Activated T-cell treated with anti-CD3 and anti-CD28 coated beads for 4 hours (primary cell): Measurements from ENCODE around the gene FOXK2.

Experiments used
- DNase-seq: peaks from one replicate; pipeline ENCODE4 v3.0.0-alpha.2; 2020

Gene FOXK2

GRCh38 chr17:82518826-82519810 is at the start of gene FOXK2:
Gene FOXK2 (plus strand): TSS chr17:82519732. CDS start chr17:82519889, 157 bp downstream.
- DNase-seq = peak; percentile 91

DNA sequence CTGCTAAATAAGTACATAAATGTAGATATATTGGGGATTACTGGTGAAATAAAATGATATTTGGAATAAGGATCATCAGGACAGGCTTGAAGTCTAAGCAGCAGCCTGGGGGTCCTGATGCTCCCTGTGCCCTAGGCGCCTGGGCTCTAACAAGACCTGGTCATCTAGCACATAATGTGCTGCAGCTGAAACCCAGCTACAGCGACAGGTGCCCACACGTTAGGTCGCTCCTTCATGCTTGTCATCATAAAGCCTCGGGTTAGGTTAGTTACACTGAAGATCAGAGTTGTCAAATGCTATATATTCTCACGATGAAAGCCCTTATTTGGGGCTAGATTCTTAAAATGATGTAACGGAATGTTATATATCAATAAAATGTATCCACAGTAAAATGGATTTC is 49.5 kb upstream of the FOXK2 start:
- no peak for DNase-seq

- no peak for DNase-seq
Observed at GRCh38 chr17:82474223-82475010, 45.1 kb upstream of the FOXK2 start.

- DNase-seq = no peak
Observed at GRCh38 chr17:82475458-82475857, 44.1 kb upstream of the FOXK2 start.

DNA sequence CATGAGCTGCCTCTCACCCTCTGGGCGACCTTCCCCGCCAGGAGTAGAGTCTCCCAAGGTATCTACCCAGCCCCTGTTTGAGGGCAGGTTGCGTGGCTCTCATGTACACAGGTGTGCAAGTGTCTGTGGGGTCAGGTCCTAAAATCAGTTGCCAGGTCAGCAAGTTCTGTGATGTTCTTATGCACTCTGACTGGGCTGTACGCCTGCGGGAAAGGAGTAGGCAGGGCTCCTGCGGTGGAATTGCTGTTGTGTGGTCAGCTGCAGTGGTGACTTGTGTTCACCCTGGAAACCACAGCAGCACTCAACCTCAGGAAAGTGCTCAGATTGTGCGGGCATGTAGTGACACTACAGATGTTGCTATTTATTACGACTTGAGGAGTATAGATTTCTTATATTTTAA is 41.6 kb upstream of the FOXK2 start:
- DNase-seq = no peak

GRCh38 chr17:82479602-82480001 is 39.9 kb upstream of the FOXK2 start:
- no peak for DNase-seq

DNA sequence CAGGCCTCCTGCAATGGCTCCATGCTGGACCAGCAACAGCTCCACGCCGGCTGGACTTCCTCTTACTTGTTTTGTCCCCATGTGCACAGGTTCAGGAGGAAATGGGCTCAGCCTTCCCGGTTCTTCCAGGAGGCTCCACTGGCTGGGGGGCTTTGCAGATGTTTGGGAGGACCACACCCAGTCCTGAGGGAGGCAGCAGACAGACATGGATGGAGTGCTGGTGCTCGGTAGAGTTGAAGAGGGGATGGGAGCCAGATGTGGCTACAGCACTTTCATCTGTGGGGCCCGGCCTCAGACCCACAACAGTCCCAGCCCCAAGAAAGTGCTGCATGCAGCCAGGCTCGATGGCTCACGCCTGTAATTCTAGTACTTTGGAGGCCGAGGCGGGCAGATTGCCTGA is 39.2 kb upstream of the FOXK2 start:
- no peak for DNase-seq

- no peak for DNase-seq
Observed at GRCh38 chr17:82483204-82483660, 36.3 kb upstream of the FOXK2 start.

DNA sequence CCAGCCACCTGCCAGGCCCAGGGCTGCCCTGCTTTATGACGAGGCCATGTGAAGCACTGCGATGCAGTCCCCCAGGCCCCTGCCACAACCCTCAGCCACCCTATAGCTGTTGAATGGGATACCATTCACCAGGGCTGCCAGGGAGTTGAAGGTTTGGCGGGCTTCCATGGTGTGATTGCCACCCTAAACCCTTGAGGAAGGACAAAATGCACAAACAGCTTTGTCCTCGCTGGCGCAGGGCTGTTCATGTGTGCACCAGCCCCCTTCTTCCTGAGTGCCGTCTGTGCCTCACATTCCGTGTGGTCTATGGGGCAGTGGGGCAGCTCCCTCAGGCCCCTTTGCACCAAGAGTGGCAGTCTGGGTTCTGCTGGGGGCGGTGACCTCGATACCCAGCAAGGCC is 35.7 kb upstream of the FOXK2 start:
- DNase-seq = no peak

DNA sequence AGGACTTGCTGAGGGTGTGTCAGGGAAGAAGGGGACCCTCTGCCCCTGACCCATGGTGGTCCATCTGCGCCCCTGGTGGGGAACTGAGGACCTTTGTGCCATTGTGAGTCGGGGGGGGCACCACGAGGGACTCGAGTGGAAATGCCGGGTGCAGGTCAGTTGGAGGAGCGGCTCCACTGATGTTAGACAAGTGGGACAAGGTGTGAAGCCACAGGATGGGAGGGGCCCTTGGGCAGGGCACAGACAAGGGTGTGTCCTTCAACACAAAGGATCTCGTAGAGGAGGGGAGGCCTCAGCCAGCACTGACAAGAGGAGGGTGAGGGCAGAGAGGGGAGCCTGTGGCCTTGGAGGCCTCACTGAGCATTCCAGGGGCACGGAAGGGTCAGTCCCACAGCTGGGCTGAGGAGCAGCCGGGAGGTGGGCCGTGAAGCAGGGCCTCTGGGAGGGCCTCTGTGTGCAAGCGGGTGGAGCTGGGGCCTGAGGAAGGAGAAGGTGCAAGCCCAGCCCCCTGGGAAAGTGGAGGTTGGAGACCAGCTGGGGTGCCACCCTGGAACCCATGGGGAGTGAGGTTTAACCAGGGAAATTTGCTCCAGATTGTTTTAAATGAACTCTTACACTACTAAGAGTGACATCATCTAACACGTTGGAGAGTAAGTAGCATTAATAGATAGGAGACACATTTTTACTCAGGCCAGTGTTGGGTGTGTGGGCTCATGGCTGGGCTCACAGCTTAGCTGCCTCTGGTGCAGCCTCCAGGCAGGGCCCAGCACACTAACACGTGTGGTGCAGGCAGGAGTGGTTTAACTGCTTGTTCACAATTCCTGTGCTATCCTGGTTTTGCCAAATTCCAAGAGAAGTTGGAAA is 33.1 kb upstream of the FOXK2 start:
- DNase-seq = no peak

DNA sequence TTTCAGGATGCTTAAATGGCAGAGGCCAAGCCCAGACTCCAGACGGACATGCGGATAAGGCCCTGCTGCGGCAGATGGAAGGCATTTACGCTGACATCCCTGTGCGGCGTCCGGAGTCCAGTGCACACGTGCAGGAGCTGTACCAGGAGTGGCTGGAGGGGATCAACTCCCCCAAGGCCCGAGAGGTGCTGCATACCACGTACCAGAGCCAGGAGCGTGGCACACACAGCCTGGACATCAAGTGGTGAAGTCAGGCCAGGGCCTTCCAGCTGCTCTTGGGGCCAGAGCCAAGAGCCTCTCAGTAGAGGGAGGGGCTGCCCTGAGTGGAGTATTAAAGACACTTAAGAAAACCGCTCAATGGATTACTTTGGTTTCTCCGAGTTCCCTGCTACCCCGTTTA is 31.6 kb upstream of the FOXK2 start:
- no peak for DNase-seq

DNA sequence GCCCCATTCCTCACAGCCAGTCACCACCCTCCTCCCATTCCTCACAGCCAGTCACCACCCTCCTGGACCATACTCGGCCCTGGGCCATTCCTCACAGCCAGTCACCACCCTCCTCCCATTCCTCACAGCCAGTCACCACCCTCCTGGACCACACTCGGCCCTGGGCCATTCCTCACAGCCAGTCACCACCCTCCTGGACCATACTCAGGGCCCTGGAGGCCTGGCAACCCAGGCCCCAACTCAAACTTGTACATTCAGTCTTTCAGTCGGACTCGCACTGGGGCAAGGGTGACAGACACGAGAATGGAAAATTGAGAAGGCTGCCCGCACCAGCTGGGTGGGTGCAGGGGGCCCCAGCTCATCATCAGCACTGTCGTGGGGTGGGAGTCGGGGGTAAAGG is 30.4 kb upstream of the FOXK2 start:
- DNase-seq = no peak

- no peak for DNase-seq
Observed at GRCh38 chr17:82489851-82490511, 29.6 kb upstream of the FOXK2 start.

- no peak for DNase-seq
Observed at GRCh38 chr17:82490512-82491195, 28.9 kb upstream of the FOXK2 start.

DNA sequence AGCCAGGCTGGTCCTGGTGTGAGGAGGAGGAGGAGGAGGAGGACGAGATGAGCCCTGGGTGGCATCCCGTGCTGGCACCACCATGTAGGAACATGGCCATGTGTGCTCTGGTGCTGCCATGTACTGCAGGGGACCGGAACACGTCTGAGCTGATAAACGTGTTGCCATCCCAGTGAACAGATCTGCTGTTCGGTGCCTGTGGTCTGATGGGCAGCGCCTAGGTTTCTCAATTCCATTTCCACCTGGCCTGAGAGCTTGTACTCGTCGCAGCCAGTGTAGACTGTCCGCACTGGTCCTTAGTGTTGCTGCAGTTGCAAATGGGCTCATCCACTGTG is 28.4 kb upstream of the FOXK2 start:
- DNase-seq = no peak

DNA sequence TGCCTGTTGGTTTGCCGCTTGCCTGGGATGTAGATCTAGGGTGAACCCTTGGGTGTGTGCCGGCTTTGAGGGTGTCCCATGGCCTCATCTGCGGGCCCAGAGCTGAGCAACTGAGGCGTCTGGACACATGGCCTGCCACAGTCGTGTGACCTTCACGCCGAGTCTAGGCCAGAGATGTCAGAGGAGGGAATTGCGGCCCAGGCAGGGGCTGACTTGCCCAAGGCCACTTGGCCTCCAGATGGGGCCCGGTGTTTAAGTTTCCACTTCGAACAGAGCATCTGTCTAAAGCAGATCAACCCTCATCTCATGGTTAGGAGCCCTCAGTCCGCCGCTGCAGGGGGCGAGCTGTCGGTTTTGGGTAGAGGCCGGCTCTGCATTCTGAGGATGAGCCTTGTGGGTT is 28.0 kb upstream of the FOXK2 start:
- DNase-seq = no peak

DNA sequence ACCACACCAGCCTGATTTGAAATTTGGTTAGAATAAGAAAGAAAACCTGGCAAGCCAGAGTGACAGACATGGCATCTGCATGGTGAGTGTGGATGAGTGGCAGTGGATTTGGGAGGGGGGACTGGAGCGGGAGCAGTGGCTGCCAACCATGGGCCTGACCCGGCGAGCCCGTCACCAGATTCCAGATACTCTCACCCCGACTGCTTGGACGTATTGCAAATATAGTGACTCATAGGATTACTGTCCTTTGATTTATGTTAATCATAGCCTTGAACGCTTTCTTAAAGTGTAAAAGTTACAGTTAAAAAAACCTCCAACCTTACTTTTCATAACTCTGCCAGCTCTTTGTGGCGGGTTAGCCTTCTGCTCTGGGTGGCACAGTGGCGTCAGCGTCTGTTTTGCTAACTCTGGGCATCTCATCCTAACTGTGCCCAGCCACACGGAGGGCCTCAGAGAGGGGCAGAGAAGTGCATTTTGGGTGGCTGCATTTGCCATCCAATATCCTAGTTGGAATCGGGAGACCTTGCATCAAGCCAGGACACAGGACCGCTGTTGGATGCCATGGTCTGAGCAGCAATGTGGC is 26.8 kb upstream of the FOXK2 start:
- no peak for DNase-seq

DNA sequence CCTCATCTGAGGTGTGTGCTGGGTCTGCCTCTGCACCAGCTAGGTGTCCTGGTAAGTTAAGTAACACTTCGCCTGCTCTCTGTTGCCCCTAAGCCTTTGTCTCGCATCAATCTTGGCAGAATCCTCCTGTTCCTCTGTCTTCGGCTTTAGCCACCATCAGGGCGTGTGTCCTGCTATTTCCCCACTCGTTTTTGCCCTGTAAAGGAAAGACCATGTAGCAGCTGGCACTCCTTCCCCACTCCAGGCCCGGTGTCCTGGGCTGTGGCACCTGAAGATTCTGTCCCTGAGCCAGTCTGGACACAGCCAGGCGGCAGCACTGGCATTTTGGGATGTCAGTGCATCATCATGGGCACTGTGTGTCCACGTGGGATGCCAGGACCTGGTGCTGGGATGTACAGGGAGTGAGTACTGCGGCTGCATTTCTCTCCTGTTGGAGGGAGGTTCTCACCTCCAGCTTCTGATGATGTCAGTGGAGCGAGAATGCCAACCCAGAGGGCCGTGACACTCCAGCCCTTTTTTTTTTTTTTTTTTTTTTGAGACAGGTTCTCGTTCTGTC is 26.2 kb upstream of the FOXK2 start:
- no peak for DNase-seq

DNA sequence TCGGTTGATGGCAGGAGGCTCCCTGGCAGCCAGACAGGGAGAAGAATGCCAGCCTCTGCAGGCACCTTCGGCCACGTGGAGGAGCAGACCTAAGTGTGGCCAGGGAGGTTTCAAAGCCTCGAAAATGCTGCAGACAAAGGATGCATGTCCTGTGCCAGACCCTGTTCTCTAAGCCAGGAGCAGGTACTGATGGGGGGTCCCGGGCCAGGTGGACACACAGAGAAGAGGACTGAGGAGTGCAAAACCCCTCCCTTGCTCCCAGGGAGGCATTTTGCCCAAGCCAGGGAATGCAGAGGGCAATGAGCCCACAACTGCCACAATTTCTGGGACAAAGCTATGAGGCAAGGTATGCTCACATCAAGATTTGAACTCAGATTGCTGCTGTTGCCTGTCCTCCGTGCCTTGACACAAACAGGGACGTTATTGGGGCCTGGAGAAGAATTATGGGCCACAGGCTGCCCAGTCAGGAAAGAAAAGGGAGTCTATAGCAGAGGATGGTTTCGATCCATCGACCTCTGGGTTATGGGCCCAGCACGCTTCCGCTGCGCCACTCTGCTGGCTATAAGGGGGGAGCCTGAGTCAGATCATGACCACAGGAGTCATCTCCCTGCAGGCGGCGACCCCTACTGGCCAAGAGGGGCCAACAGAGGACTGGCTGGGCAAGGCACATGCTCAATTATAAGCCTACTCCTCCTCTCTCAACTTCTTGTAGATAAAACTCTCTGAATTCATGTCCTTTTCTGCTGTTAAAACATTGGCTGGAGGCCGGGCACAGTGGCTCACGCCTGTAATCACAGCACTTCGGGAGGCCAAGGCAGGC is 25.1 kb upstream of the FOXK2 start:
- DNase-seq = peak; percentile 76

DNA sequence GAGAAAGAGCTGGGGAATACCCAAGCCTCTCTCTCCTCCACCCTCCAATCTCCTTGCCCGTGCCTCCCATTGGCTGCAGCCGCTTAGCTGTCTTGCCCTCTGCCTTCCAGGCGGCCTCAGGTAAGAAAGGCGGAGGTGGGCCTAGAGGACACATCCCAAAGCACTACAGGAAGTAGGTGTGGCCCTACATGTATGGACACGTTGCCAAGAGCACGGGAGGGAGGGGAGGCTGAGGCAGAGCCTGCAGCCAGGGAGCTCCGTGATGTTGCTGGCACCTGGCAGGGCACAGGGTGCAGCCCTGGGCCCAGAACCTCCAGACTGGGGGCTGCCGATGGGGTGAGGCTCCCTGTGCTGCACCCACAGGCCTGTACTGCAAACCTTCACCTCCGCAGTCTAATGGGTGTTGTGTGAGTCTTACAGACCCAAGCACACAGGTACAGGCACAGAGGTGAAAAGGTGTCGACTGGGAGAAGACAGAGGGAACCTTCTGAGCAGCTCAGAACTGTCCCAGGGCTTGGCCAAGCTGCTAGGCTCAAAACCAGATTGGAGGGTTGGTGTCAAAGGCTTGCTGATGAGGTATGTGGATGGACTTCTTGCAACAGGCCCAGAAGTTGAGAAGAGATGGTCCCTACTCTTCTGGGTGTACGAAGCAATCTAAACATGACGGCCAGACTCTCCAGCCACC is 23.5 kb upstream of the FOXK2 start:
- DNase-seq = no peak
